CD4-positive, alpha-beta T cell treated with Interleukin-6 at 100 ng/mL for 8 hours (primary cell): ENCODE measurements around the gene SHISA6.
"Not testable (repeated sequence)": the region's sequence is repeated elsewhere in the genome, so short reads cannot be mapped to it uniquely, and the experiment has no call there.

ENCODE experiments used
- DNase-seq: peaks from one replicate; pipeline ENCODE4 v3.0.0-alpha.2; 2020; ENCODE audit warnings: mixed read lengths, low spot score

SHISA6 gene

DNA sequence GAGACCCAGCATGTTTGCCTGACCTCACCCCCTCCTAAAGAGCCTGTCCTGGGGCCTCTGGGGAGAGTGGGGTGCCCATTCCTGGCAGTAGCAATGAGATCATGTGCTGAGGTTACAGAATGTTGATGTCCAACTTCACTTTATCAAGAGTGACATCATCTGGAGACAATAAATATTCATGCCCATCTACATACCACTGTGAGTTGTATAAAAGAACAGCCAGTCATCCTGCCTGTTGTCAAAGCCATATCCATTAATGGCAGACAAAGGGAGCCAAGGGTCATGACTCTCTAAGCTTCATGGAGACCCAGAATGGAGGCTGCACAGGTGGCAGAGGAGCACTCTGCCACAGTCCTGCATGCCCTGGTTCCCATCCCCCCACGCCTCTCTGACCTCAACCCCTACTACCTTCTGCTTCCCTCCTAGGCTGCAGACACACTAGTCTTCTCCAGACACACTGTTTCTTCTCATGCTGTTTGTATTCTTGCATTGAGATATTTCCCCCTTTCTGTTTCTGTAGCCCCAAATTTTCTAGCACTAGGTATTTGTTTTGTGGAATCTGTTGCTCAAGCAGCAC is 27.1 kb downstream of the SHISA6 start:
- DNase-seq, result no peak

- no peak for DNase-seq
Measured at GRCh38 chr17:11269210-11269609, 28.2 kb downstream of the SHISA6 start.

DNA sequence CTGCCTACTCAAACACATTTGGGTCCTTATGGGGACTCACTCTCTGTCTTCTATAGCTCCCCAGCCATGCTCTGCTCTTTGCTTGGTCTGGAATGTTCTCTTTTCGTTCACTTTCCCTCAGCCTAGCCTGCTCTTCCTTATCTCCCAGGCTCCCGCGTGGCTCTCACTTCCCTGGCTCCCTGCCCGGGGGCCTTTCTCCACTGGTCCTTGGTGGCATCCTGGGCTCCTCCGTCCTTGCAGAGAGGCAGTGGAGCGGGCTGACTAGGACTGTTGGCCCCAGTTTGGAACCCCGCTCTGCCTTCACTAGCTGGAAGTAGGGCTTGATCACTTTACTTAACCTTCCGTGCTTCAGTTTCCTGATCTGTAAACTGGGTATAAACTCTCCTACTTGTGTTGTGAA is 31.2 kb downstream of the SHISA6 start:
- DNase-seq, result no peak

- DNase-seq, result no peak
Measured at GRCh38 chr17:11273596-11273995, 32.6 kb downstream of the SHISA6 start.

DNA sequence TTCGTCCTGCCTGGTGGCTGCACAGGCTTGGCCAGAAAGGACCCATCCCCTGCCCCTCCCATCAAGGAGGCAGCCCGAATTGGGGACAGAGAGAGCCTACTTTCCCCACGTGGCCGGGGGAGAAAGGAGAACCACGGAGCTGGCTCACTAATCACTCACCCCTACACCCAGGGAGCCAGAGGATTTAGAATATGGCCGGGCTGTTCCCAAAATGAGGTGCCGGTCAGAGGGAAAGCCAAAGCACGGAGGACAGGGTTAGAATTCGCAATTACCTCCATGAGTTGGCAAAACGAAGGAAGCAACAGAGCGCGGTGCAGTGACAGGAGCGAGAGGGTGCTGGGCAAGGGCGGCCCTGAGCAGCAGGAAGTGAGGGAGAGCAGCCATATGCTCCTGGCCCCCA is 33.1 kb downstream of the SHISA6 start:
- no peak for DNase-seq

DNA sequence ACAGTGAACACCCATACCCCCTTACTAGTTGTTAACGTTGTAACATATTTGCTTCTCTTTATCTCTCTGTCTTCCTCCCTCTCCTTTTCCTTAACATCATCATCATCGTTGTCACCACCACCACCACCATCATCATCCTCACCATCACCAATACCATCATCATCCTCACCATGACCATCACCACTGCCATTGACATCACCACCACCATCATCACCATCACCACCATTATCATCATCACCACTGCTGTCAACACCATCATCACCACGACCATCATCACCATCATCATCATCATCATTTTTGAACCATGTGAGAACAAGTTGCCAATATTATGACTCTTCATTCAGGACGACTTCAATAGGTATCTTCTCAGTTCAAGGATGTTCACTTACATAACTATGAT is 35.5 kb downstream of the SHISA6 start:
- DNase-seq, result no peak

DNA sequence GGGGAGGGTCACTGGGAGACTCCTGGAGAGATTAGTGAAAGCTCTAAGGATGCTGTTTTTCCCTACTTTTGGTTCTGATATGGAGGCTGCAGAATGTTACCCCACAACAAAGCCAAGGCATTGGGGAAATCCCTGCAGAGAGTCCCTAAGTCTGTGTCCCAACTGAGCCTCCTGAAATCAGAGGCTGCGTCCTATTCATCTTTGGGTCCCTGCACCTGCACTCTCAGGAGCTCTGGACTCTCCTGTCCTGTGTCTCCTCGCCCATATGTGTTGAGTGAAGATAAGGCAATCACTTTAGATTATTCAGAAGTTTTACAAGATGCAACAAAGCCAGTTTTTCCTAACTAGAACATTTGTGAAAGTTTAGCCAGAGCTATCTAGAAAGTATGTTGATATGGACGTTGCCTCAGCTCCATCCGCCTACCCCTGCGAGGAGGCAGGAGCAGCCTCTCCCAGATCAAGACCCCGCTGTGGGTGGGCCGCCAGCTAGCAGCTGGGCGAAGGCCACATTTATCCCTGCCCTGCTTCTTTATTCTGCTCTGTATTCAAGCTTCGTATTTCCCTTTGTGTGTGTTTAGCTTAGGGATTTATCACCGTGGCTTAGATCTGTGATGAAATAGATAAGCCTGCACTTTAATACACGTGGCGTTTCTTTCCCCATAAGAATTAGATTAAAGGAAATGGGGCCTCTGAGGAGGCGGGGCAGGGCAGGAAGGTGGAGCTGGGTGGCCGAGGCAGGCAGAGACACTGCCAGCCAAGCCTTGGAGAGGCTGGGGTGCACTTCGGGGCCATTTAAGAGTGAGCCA is 37.4 kb downstream of the SHISA6 start:
- DNase-seq, result no peak

DNA sequence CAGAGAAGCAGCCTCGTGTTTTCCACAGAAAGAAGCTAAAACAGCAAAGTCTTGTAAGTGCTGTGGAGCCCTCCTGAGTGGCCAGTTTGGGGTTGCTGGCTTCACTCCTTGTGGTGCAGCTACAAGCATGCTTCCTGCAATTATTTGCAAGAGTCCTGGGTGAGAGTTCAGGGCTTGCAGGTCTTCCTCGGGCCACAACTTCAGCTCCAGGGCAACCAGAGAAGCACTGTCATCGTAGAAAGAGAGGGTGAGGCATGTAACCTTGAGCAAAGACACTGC is 37.9 kb downstream of the SHISA6 start:
- no peak for DNase-seq

DNA sequence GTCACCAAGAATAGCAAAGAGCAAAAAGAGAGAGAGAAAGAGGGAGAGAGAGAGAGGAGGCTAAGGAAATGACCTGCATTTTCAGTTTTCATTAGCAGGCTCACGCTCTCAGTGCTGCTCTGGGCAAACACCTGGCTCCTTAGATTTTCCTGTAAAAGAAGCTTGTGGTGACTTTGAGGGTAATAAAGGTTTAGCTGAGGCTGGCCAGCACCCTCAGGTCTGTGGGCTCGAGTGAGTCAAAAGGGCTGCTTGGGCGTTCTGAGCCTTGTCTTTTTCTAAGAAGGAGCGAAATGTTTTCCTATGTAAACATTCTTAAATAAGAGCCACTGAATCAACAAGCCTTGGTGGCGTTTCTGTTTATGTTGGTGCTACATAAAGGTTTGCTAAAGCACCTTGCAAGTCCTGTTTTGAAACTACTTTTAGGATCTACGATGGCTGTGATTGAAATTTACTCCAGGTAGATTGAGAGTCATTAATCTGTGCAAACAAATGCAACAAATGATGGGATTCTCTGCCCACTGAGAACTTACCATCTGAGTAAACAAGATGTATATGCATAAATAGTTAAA is 38.8 kb downstream of the SHISA6 start:
- no peak for DNase-seq

DNA sequence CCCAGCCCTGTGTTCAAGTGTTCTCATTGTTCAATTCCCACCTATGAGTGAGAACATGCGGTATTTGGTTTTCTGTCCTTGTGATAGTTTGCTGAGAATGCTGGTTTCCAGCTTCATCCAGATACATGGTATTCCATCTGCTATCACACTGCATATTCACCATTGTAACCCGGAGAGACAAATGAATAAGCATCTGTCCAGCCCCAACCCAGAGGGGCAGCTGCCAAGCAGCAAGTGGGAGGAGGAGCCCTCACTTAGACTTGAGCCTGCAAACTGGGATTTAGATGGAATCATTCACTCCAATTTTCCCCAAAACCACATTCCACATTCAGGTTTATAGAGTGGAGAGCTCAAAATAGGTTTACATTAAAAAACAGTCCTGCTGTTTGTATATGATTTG is 41.6 kb downstream of the SHISA6 start:
- DNase-seq, result no peak

DNA sequence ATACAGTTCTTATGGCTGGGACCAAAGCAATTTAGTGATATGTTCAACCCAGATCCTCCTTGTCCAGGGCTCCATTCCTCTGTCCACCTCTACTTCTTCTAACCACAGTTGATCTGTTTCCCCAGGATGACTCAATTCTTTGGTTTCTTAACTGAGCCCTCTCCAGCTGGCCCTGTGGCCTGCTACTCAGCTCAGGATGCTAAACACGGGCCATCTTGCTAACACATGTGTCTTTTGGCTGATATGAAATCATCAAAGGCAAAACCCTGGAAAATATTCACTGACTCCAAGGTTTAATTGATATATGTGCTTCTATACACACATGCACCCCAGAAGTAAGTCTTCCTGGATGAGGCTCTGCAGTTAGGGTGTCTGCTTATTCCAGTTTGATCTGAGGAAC is 43.8 kb downstream of the SHISA6 start:
- no peak for DNase-seq

DNA sequence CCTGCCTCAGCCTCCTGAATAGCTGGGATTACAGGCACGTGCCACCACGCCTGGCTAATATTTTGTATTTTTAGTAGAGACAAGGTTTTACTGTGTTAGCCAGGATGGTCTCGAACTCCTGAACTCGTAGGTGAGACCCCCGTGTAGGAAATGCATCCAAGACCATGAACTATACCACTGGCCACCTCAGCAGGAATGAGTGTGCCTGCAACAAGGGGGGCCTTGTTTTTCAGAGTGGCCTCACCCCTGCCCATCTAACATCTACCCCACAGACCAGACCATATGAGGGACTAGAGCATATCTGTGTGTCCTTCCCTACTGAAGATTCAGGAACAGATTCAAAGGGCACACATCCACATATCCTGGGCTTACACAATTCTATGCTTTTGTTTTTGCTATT is 44.9 kb downstream of the SHISA6 start:
- DNase-seq, result no peak

GRCh38 chr17:11287791-11288190 is 46.8 kb downstream of the SHISA6 start:
- no peak for DNase-seq

GRCh38 chr17:11290814-11291213 is 49.8 kb downstream of the SHISA6 start:
- no peak for DNase-seq

DNA sequence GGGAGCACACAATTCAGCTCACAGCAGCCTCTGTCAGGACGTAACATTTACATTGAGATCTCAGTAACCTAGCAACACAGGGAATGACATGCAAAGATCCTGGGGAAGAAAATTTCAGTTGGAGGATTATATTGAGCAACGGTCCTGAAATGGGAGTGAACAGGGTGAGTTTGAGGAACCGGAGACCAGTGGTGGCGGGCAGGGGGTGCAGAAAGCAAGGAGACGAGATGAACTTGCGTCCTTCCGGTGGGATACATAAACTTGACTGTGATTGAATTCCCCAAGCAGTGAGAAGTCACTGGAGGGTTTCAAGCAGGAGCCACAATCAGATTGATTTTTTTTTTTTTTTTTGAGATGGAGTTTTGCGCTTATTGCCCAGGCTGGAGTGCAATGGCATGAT is 51.5 kb downstream of the SHISA6 start:
- DNase-seq, result no peak

GRCh38 chr17:11293480-11293879 is 52.5 kb downstream of the SHISA6 start:
- no peak for DNase-seq

- no peak for DNase-seq
Measured at GRCh38 chr17:11294826-11295225, 53.8 kb downstream of the SHISA6 start.

GRCh38 chr17:11296994-11297393 is 56.0 kb downstream of the SHISA6 start:
- no peak for DNase-seq

DNA sequence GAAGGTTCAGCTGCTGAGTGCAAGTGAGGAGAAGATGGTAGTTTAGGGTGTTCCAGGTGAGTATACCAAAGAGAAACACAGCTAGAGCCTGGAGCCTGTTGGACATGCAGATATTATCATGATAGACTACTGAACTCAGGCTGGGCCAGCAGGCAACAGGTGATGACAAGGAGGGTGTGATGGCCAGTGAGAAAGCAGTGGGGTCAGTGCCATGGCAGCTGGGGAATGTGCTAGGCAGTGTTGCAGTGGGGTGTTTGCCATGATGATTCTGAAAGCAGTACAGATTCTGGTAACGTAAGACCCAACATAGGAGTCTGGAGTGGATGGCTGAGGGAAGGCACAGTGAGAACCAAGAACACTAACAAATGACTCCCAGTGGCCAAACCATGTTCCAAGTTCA is 57.4 kb downstream of the SHISA6 start:
- DNase-seq, result no peak

- no peak for DNase-seq
Measured at GRCh38 chr17:11300201-11300600, 59.2 kb downstream of the SHISA6 start.

DNA sequence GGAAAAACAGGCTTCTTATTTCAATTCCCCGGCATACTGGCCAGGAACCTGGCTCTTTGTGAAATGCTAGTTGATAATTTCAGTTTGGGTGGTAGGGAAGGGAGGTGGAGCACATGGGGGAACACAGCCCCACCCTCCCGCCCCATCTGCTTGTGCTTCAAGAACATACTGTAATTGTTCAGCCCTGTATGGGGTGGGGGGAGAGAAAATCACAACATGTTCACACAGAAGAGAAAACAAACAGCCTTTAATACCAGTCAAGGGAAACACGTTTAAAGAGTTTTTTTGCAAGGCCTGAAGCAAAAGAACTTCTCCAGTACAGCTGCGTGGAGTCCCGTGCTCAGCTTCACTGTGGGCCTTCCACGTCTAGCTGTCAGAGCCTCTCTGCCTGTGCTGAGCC is 59.7 kb downstream of the SHISA6 start:
- DNase-seq, result no peak

GRCh38 chr17:11301874-11302273 is 60.9 kb downstream of the SHISA6 start:
- DNase-seq, result not testable (repeated sequence)

GRCh38 chr17:11302401-11303186 is 61.6 kb downstream of the SHISA6 start:
- no peak for DNase-seq
